Activated naive CD4-positive, alpha-beta T cell treated with anti-CD3 and anti-CD28 coated beads, Interleukin-2, amount 10 ng/mL, durations not matched to agents 7 days and 5 days (primary cell): ENCODE results near the gene RAE1.

Experiments used
- CTCF ChIA-PET: fragments of 350-600 bp; sonication (Branson Sonifier 250); formaldehyde crosslinking; loops from one replicate; lab custom pipeline; 2021; ENCODE audit warnings: antibody characterized with exemption; lab: Charles Lee
- DNase-seq: peaks from one replicate; pipeline ENCODE4 v3.0.0-alpha.2; 2020
- H3K27ac Mint-ChIP-seq: one replicate; pipeline ENCODE4 v1.8.0; 2021; ENCODE audit warnings: mild to moderate bottlenecking, moderate library complexity, mixed read lengths
- H3K27me3 Mint-ChIP-seq: one replicate; pipeline ENCODE4 v1.8.0; 2021; ENCODE audit warnings: mild to moderate bottlenecking, mixed read lengths
- H3K36me3 Mint-ChIP-seq: one replicate; pipeline ENCODE4 v1.8.0; 2021; ENCODE audit warnings: mixed read lengths
- H3K4me1 Mint-ChIP-seq: one replicate; pipeline ENCODE4 v1.8.0; 2021; ENCODE audit warnings: mixed read lengths
- H3K4me3 Mint-ChIP-seq: one replicate; pipeline ENCODE4 v1.8.0; 2021; ENCODE audit warnings: mild to moderate bottlenecking, moderate library complexity, mixed read lengths
- H3K9me3 Mint-ChIP-seq: one replicate; pipeline ENCODE4 v1.8.0; 2021; ENCODE audit warnings: mixed read lengths

Gene RAE1

GRCh38 chr20:57382516-57382915 lies 31.5 kb downstream of the RAE1 start:
- no peak overlapping the region for H3K4me3 Mint-ChIP-seq
- peaks cover 22% of the 10 kb centered on the region for H3K4me1 Mint-ChIP-seq
- no peak overlapping the region for H3K27ac Mint-ChIP-seq
- no peaks in the 10 kb centered on the region for H3K9me3 Mint-ChIP-seq
- H3K36me3 Mint-ChIP-seq = peaks cover 27% of the 10 kb centered on the region
- H3K27me3 Mint-ChIP-seq = no peaks in the 10 kb centered on the region
- DNase-seq = peak; percentile 16
- CTCF ChIA-PET = interaction anchor here (0.5 to 4.2 kb wide), 11 partner anchors 10 to 240 kb away, joined by 3 to 25 read pairs (median 4); partner anchors contain the start of gene RAE1

- Mint-ChIP-seq H3K4me3 (no peak overlapping the region), H3K36me3 (peaks cover 19% of the 10 kb centered on the region), H3K27me3 (no peaks in the 10 kb centered on the region), H3K9me3 (no peaks in the 10 kb centered on the region), H3K4me1 (peaks cover 25% of the 10 kb centered on the region), H3K27ac (no peak overlapping the region)
- peak; percentile 17 for DNase-seq
- CTCF ChIA-PET = interaction anchor here (1.1 to 4.1 kb wide), 4 partner anchors 15 to 112 kb away, joined by 3 to 25 read pairs (median 4); no protein-coding TSS in a partner anchor
Measured at GRCh38 chr20:57383447-57384347, 32.6 kb downstream of the RAE1 start.

GRCh38 chr20:57384486-57384885 lies 33.4 kb downstream of the RAE1 start:
- Mint-ChIP-seq H3K27ac (no peak overlapping the region), H3K27me3 (no peaks in the 10 kb centered on the region), H3K36me3 (peaks cover 17% of the 10 kb centered on the region), H3K4me1 (peaks cover 29% of the 10 kb centered on the region), H3K9me3 (no peaks in the 10 kb centered on the region), H3K4me3 (no peak overlapping the region)
- DNase-seq = peak; percentile 14
- CTCF ChIA-PET = interaction anchor here (1.2 to 1.8 kb wide), 2 partner anchors 111 to 112 kb away, joined by 3 to 5 read pairs; no protein-coding TSS in a partner anchor

- peaks cover 36% of the 10 kb centered on the region for H3K4me1 Mint-ChIP-seq
- DNase-seq = peak; percentile 8
- H3K4me3 Mint-ChIP-seq = no peak overlapping the region
- no peaks in the 10 kb centered on the region for H3K27me3 Mint-ChIP-seq
- H3K9me3 Mint-ChIP-seq = no peaks in the 10 kb centered on the region
- CTCF ChIA-PET = interaction anchor here (1.2 kb wide), 2 partner anchors 48 to 111 kb away, joined by 3 to 4 read pairs; no protein-coding TSS in a partner anchor
- H3K27ac Mint-ChIP-seq = no peak overlapping the region
- H3K36me3 Mint-ChIP-seq = peaks cover 15% of the 10 kb centered on the region
Measured at GRCh38 chr20:57384953-57385761, 34.1 kb downstream of the RAE1 start.

- H3K27ac Mint-ChIP-seq = no peak overlapping the region
- peaks cover 11% of the 10 kb centered on the region for H3K36me3 Mint-ChIP-seq
- CTCF ChIA-PET = interaction anchor here (1.2 to 3.0 kb wide), 3 partner anchors 12 to 110 kb away, joined by 3 to 17 read pairs (median 4); no protein-coding TSS in a partner anchor
Measured at GRCh38 chr20:57385940-57386339, 34.9 kb downstream of the RAE1 start.

GRCh38 chr20:57386762-57387161 lies 35.7 kb downstream of the RAE1 start:
- peak; percentile 17 for DNase-seq
- CTCF ChIA-PET = interaction anchor here (1.1 to 3.0 kb wide), 2 partner anchors 11 to 49 kb away, joined by 3 to 17 read pairs; no protein-coding TSS in a partner anchor
- no peak overlapping the region for H3K4me3 Mint-ChIP-seq
- H3K27me3 Mint-ChIP-seq = no peaks in the 10 kb centered on the region
- H3K4me1 Mint-ChIP-seq = peaks cover 41% of the 10 kb centered on the region
- peaks cover 11% of the 10 kb centered on the region for H3K36me3 Mint-ChIP-seq
- no peak overlapping the region for H3K27ac Mint-ChIP-seq
- H3K9me3 Mint-ChIP-seq = no peaks in the 10 kb centered on the region

More at GRCh38 chr20:57385940-57386339, 34.9 kb downstream of the RAE1 start:
- DNase-seq = no peak
- no peaks in the 10 kb centered on the region for H3K9me3 Mint-ChIP-seq
- no peak overlapping the region for H3K4me3 Mint-ChIP-seq
- H3K4me1 Mint-ChIP-seq = peaks cover 43% of the 10 kb centered on the region
- H3K27me3 Mint-ChIP-seq = no peaks in the 10 kb centered on the region

GRCh38 chr20:57387463-57387862 lies 36.4 kb downstream of the RAE1 start:
- H3K9me3 Mint-ChIP-seq = no peaks in the 10 kb centered on the region
- peaks cover 14% of the 10 kb centered on the region for H3K36me3 Mint-ChIP-seq
- CTCF ChIA-PET = interaction anchor here (0.7 to 3.0 kb wide), 5 partner anchors 11 to 120 kb away, joined by 3 to 17 read pairs (median 3); no protein-coding TSS in a partner anchor
- H3K27ac Mint-ChIP-seq = no peak overlapping the region
- H3K27me3 Mint-ChIP-seq = no peaks in the 10 kb centered on the region
- H3K4me3 Mint-ChIP-seq = no peak overlapping the region
- peak; percentile 10 for DNase-seq
- peaks cover 34% of the 10 kb centered on the region for H3K4me1 Mint-ChIP-seq

GRCh38 chr20:57387945-57388371 lies 36.9 kb downstream of the RAE1 start:
- Mint-ChIP-seq H3K9me3 (no peaks in the 10 kb centered on the region), H3K27ac (no peak overlapping the region), H3K36me3 (peaks cover 19% of the 10 kb centered on the region), H3K4me3 (no peak overlapping the region), H3K27me3 (no peaks in the 10 kb centered on the region), H3K4me1 (peaks cover 31% of the 10 kb centered on the region)
- CTCF ChIA-PET = interaction anchor here (0.6 to 3.0 kb wide), 8 partner anchors 10 to 231 kb away, joined by 3 to 17 read pairs (median 4); no protein-coding TSS in a partner anchor
- peak; percentile 4 for DNase-seq

- CTCF ChIA-PET = interaction anchor here (0.7 to 3.0 kb wide), 5 partner anchors 9 to 119 kb away, joined by 3 to 17 read pairs (median 4); no protein-coding TSS in a partner anchor
- no peaks in the 10 kb centered on the region for H3K27me3 Mint-ChIP-seq
- no peaks in the 10 kb centered on the region for H3K9me3 Mint-ChIP-seq
- peaks cover 36% of the 10 kb centered on the region for H3K4me1 Mint-ChIP-seq
- H3K27ac Mint-ChIP-seq = peak overlapping the region; percentile 87
- peak overlapping the region; percentile 77 for H3K4me3 Mint-ChIP-seq
- DNase-seq = peak; percentile 73
- peaks cover 30% of the 10 kb centered on the region for H3K36me3 Mint-ChIP-seq
Measured at GRCh38 chr20:57388953-57389694, 38.1 kb downstream of the RAE1 start.

GRCh38 chr20:57389695-57390603 lies 38.9 kb downstream of the RAE1 start:
- H3K27me3 Mint-ChIP-seq = no peaks in the 10 kb centered on the region
- peak overlapping the region; percentile 93 for H3K27ac Mint-ChIP-seq
- peaks cover 30% of the 10 kb centered on the region for H3K36me3 Mint-ChIP-seq
- peaks cover 42% of the 10 kb centered on the region for H3K4me1 Mint-ChIP-seq
- DNase-seq = peak; percentile 72
- peak overlapping the region; percentile 77 for H3K4me3 Mint-ChIP-seq
- CTCF ChIA-PET = interaction anchor here (0.7 to 1.7 kb wide), 10 partner anchors 8 to 118 kb away, joined by 3 to 8 read pairs (median 4); no protein-coding TSS in a partner anchor
- no peaks in the 10 kb centered on the region for H3K9me3 Mint-ChIP-seq

GRCh38 chr20:57390604-57391438 lies 39.8 kb downstream of the RAE1 start, which contains the start of gene RBM38:
TSS of gene RBM38 (plus strand) at chr20:57391396. CDS start at chr20:57391582, 186 bp downstream.
- H3K36me3 Mint-ChIP-seq = peaks cover 37% of the 10 kb centered on the region
- H3K4me1 Mint-ChIP-seq = peaks cover 49% of the 10 kb centered on the region
- H3K27ac Mint-ChIP-seq = peak within 1 kb of the TSS; percentile 95
- peak within 1 kb of the TSS; percentile 97 for H3K4me3 Mint-ChIP-seq
- DNase-seq = peak; percentile 80
- H3K27me3 Mint-ChIP-seq = no peaks in the 10 kb centered on the region
- no peaks in the 10 kb centered on the region for H3K9me3 Mint-ChIP-seq
- CTCF ChIA-PET = interaction anchor here (1.1 to 1.9 kb wide), 8 partner anchors 9 to 108 kb away, joined by 3 to 8 read pairs (median 5); no protein-coding TSS in a partner anchor
